ENCODE measurements around the gene ZW10.
"Not testable (repeated sequence)": the region's sequence is repeated elsewhere in the genome, so short reads cannot be mapped to it uniquely, and the experiment has no call there.

ZW10 gene

DNA sequence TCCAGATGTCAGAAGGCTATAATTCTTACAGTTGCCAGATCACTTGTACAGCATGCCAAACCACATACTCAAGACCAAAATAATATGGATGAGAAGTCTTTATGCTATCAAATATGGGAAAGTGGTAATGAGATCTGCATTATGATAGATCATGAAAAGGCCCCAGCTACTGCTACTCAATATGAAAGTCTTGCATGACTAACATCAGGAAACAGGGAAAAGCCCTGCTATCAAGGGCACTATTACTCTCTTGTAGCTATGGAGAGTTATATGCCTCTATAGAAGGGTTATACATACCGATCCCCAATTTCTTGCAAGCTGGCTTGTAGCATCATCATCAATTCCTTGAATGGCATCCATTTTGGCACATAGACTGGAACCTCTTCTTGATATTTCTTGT is 37.2 kb downstream of the ZW10 start:
- DNase-seq: no peak

DNA sequence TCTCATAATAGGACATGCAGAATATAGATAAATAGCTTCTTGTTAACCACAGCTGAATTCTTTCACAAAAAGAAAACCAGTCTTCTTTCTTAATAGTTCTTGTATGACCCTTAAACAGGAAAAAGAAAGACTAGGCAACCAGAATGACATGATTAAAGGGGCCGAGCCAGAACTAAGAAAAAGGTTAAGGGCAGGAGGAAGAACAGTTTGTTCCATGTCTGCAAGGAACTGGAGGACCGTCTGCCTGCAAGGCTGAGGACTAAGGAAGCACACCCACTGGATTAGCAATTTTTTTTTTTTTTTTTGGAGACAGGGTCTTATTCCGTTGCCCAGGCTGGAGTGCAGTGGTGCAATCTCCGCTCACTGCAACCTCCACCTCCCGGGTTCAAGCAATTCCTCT is 41.4 kb downstream of the ZW10 start:
- DNase-seq: no peak

DNA sequence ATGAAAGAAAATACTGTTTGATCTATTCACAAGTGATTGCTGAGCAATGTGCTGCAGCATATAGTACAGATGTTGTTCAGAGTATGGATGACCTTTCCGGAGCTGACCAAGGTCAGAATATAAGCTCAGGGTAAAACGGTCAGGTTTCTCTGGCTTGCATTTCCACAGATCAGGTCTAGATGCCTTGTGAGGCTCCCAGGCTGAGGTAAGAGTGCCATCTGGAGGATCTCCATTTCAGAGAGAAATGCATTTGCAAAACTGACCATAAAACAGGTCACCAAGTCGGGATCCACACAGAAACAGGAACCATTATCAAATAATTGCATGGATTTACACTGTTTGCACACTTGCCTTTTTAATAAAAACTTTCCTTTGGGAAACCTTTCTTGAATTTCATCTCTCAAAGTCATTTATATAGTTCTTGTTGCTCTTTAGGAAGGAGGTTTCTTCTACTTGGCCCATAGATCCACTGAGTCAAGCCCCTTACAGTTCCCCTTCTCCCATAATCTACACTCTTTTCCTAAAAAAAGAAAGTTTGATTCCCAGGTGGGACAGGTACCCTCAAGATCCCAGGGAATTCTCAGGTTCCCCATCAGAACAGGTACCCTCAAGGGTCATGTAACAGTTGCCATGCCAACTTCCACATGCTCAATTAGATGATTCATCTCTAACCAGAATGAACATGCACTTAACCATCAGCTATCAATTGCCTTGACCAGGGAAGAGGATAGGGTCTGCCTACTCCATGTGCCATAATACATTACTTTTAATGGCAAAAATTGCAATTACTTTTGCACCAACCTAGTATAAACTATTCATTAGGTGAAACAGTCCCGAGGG is 42.4 kb downstream of the ZW10 start:
- DNase-seq: no peak

DNA sequence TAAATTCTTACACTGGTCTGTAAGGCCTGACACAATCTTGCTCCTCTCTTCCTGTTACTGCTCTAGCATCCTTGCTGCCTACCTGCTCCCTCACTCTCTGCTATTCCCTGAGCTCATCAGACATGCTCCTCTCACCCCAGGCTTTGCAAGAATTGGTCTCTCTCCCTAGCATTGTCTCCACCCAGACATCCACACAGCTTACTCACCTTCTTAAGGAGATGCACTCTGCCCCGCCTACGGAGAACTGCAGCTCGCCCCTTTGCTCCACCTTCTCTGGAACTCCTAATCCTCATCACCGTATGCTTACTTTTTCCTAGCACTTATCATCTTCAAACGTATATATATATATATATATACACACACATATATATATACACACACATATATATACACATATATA is 44.0 kb downstream of the ZW10 start:
- no peak for DNase-seq

- DNase-seq: no peak
Observed at GRCh38 chr11:113728814-113729213, 44.7 kb downstream of the ZW10 start.

- DNase-seq: no peak
Observed at GRCh38 chr11:113725913-113726312, 47.6 kb downstream of the ZW10 start.

DNA sequence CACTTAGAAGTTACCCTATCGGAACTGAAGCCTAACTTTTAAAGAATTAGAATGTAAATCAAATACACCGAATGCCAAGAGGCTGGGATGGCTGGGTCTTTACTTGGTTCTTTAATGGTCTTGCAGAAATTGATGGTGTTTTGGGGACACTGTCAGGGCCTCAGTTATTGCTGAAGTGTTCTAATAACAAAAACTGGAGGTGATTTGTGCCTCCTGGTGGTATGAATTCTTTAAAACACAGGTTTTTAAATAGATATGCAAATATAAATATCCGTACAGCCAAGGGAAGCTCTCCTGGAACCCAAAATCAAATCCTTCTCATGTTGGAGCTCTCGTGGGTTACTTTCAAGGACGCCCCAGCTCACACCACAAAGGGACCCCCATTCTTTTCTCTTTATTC is 48.1 kb downstream of the ZW10 start:
- DNase-seq: no peak

- no peak for DNase-seq
Observed at GRCh38 chr11:113724778-113725177, 48.7 kb downstream of the ZW10 start.

DNA sequence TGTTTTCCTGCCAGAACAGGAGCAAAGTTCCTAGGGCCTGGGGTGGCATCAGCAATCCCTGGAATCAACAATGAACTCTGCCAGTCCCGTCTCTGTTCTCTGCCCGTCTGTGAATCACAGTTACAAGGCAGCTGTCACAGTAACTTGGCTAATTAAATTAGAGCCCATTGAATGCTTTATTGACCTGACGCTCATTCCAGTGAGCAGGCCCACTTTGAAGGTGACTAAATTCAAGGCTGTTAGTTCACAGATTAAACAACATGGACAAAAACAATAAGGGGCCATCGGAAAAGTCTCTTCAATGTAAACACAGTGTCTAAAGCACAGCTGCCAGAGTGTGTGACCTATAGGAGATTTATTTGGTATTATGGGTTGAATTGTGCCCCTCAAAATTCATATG is 49.7 kb downstream of the ZW10 start:
- no peak for DNase-seq

GRCh38 chr11:113722934-113723333 is 50.6 kb downstream of the ZW10 start:
- DNase-seq: no peak

- DNase-seq: no peak
Observed at GRCh38 chr11:113722221-113722620, 51.3 kb downstream of the ZW10 start.

GRCh38 chr11:113721462-113722066 is 51.9 kb downstream of the ZW10 start:
- no peak for DNase-seq

DNA sequence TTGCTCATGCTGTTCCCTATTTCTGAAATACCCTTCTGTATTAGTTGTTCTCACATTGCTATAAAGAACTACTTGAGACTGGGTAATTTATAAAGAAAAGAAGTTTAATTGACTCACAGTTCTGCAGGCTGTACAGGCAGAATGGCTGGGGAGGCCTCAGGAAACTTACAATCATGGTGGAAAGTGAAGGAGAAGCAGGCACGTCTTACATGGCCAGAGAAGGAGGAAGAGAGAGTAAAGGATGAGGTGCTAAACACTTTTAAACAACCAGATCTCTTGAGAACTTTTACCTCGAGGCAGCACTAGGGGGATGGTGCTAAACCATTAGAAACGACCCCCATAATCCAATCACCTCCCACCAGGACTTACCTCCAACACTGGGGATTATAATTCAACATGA is 53.0 kb downstream of the ZW10 start:
- DNase-seq: not testable (repeated sequence)

DNA sequence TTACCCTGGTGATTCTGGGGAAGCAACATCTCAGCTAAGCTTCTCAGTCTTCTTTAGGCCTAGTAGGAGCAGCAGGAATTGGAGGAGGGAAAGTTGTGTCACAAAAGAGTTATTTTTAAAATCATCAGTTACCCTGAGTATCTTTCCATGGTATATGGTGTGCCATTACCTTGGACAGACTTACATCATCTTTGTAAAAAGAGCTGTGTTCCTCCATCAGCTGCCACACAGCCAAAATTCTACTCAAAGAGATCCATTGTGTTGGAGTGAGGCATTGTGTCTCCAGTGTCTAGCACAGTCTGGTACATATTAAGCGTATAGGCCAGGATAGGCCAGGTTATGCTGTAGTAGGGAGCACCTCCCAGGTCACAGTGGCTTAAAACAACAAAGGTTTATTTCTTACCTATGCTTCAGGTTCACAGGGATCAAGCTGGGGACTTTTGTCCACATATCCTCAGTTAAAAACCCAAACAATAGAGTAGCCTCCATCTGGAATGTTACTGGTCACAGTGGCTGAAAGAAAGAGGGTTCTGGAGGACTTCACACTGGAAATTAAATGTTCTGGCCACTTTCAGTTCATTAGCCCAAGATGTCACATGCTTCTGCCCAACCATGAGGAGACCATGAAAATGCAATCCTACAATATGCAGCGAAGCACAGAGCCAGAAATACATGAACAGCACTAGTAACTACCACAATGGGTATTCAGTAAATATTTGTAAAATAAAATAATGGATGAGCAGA is 57.4 kb downstream of the ZW10 start:
- DNase-seq: no peak

- DNase-seq: no peak
Observed at GRCh38 chr11:113715273-113715672, 58.2 kb downstream of the ZW10 start.

GRCh38 chr11:113710989-113711388 is 62.5 kb downstream of the ZW10 start:
- no peak for DNase-seq

DNA sequence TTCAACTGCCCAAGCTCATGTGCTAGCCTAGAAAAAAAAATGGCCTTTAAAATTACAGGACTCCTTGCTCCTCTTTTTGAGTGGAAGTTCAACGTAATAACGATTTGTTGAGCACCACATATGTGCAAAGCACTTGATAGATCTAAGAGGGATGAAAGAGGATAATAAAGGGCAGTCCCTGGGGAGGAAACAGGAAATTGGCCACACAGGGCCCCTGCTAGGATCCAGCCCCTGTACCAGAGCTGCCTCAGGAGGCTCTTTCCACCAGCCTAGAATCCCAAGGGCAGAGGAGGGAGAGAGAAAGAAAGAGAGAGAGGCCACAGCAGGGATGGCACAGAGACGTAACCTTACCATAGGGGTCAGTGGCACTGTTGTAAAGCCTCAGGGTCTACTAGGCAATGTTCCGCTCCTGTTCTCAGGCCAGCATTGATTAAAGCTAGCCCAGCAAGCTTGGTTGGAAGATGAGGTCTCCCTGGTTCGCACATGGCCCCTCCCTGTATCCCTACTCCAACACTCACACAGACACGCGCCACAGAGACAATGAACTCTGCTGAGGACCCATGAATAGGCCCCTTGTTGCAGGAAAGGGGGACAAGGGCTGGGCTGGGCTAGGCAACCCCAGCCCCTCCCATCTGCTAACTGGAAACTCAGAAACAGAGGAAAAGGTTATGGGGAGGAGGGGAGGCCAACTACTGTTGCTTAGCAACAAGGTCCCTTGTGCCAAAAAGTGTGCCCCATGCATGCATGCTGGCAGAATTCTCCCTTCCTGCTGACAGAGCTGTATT is 67.4 kb downstream of the ZW10 start, which contains the start of gene TMPRSS5:
TSS of gene TMPRSS5 (minus strand) at position 438 of the 785 bp plus-strand sequence. CDS start at position 354, 84 bp downstream.
- DNase-seq: no peak

DNA sequence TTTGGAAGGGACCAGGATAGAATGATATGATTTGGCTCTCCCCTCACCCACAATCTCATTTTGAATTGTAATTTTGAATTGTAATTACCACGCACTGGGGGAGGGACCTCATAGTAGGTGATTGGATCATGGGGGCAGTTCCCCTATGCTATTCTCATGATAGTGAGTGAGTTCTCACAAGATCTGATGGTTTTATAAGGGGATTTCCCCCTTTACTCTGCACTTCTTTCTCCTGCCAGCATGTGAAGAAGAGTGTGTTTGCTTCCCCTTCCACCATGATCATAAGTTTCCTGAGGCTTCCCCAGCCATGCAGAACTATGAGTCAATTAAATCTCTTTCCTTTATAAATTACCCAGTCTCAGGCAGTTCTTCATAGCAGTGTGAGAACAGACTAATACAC is 69.9 kb downstream of the ZW10 start:
- not testable (repeated sequence) for DNase-seq

- DNase-seq: no peak
Observed at GRCh38 chr11:113701491-113701890, 72.0 kb downstream of the ZW10 start.

DNA sequence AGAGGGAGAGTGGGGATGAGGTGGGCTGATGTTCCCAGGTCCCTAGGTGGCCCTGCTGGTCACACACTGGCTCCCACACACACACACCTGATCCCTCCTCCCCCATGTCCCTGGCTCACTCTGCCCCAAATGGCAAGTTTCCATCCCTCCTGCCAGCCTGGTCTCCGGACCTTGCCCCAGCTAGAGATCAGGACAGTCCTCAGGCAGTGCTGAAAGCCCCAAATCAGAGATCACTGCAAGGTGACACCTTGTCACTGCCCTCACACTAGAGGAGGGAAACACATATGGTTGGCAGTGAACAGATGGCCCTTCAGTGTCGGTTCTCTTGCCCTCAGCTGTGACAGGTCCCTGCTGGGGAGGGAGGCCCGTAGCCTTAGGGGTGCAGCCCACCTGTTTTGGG is 75.0 kb downstream of the ZW10 start:
- DNase-seq: no peak

GRCh38 chr11:113697756-113698407 is 75.6 kb downstream of the ZW10 start:
- DNase-seq: no peak

DNA sequence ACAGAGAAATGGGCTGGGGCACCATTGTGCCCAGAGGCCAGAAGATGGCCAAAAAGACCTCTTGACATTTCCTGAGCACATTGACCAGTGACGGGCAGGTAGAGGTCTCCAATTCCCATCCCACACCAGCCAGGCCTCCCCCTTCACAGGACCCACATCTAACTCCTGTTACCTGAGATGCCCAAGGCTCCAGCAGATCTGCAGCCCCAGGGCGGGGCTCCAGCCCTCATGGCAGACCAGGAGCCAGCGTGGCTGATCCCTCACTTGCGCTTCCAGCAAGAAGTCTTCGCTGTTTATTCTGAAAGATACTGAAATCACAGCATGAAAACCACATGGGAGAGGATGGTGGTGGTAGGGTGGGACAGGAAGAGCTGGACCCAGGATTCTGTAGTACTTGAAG is 76.4 kb downstream of the ZW10 start:
- DNase-seq: no peak

Data from stimulated activated naive CD4-positive, alpha-beta T cell treated with Interleukin-2 at 50 U/mL for 16 hours (primary cell).